ENCODE results near the gene RASL10A. TPM values are rescaled to one million over a fixed set of nuclear protein-coding genes. Genes with fewer than 3 reads are reported as not detected.

The RASL10A gene
- total RNA-seq, 1 experiment from 2014 or later, result 1.1 TPM

GRCh38 chr22:29342177-29342576 is 26.7 kb upstream of the RASL10A start:
- Mint-ChIP-seq H3K9me3 (ENCODE audit: unreplicated experiment) (no peaks in the 10 kb centered on the region), H3K27me3 (ENCODE audit: insufficient read depth, unreplicated experiment) (no peaks in the 10 kb centered on the region), H3K4me1 (ENCODE audit: low read depth, unreplicated experiment) (peaks cover 8% of the 10 kb centered on the region), H3K36me3 (ENCODE audit: insufficient read depth, unreplicated experiment) (peaks cover 69% of the 10 kb centered on the region), H3K27ac (ENCODE audit: unreplicated experiment) (peak overlapping the region; percentile 54), H3K4me3 (ENCODE audit: unreplicated experiment) (no peak overlapping the region)
- Histone ChIP-seq H3K9me3 (no peaks in the 10 kb centered on the region), H3K4me1 (peaks cover 6% of the 10 kb centered on the region; the same call in 1 of the 2 replicates), H3K27me3 (replicated peaks; ENCODE audit: control insufficient read depth, insufficient read depth, low read length) (no peaks in the 10 kb centered on the region), H3K4me3 (ENCODE audit: low read depth, low read length) (no peak overlapping the region), H3K36me3 (ENCODE audit: control insufficient read depth, insufficient read depth, low read length) (peaks cover 1% of the 10 kb centered on the region; the same call in 1 of the 2 replicates)
- BruUV-seq (replicated peaks), result no TSS peak
- intact Hi-C loops (cut with micrococcal nuclease; ENCODE audit: unreplicated experiment), result no loop called here
- POLR2A ChIA-PET, result no interaction called here
- DNase-seq, result no peak
- CTCF ChIA-PET, result interaction anchor here (0.9 to 1.1 kb wide), 2 partner anchors 8 to 36 kb away, joined by 3 read pairs; partner anchors contain the start of gene GAS2L1
- TF ChIP-seq CTCF (IDR thresholded peaks at IDR 0.05; ENCODE audit: insufficient read depth in 1 of 2, low read depth in 1 of 2, low read length in 1 of 2, severe bottlenecking in 1 of 2, unreplicated experiment in 1 of 2), result no peak

DNA sequence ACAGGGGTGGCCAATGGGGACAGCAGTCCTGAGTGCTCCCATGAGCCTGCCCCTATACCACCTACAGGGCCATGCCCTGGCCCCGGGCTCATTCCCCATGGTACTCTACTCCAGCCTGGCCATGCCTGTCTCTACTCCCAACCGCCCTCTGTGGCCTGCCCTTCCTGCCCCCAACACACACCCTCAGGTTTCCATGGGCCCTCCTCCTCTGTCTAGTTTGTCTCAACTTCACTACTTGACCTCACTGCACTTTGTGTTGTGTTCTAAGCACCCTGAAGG is 26.3 kb upstream of the RASL10A start:
- intact Hi-C loops (cut with micrococcal nuclease; ENCODE audit: unreplicated experiment), result no loop called here
- TF ChIP-seq CTCF (IDR thresholded peaks at IDR 0.05; ENCODE audit: insufficient read depth in 1 of 2, low read depth in 1 of 2, low read length in 1 of 2, severe bottlenecking in 1 of 2, unreplicated experiment in 1 of 2), result no peak
- peaks cover 8% of the 10 kb centered on the region for H3K4me1 Mint-ChIP-seq (ENCODE audit: low read depth, unreplicated experiment)
- Histone ChIP-seq H3K36me3 (ENCODE audit: control insufficient read depth, insufficient read depth, low read length) (peaks cover 1% of the 10 kb centered on the region; the same call in 1 of the 2 replicates), H3K4me1 (peaks cover 6% of the 10 kb centered on the region; the same call in 1 of the 2 replicates), H3K9me3 (no peaks in the 10 kb centered on the region), H3K4me3 (ENCODE audit: low read depth, low read length) (no peak overlapping the region), H3K27me3 (replicated peaks; ENCODE audit: control insufficient read depth, insufficient read depth, low read length) (no peaks in the 10 kb centered on the region)
- H3K36me3 Mint-ChIP-seq (ENCODE audit: insufficient read depth, unreplicated experiment), result peaks cover 70% of the 10 kb centered on the region
- ChIA-PET POLR2A (no interaction called here), CTCF (interaction anchor here (0.9 to 1.1 kb wide), 2 partner anchors 8 to 35 kb away, joined by 3 read pairs; partner anchors contain the start of gene GAS2L1)
- no peak for DNase-seq
- H3K27me3 Mint-ChIP-seq (ENCODE audit: insufficient read depth, unreplicated experiment), result no peaks in the 10 kb centered on the region
- no peak overlapping the region for H3K4me3 Mint-ChIP-seq (ENCODE audit: unreplicated experiment)
- no TSS peak for BruUV-seq (replicated peaks)
- no peaks in the 10 kb centered on the region for H3K9me3 Mint-ChIP-seq (ENCODE audit: unreplicated experiment)
- H3K27ac Mint-ChIP-seq (ENCODE audit: unreplicated experiment), result peak overlapping the region; percentile 54

- Mint-ChIP-seq H3K27me3 (ENCODE audit: insufficient read depth, unreplicated experiment) (no peaks in the 10 kb centered on the region), H3K4me3 (ENCODE audit: unreplicated experiment) (no peak overlapping the region), H3K36me3 (ENCODE audit: insufficient read depth, unreplicated experiment) (peaks cover 68% of the 10 kb centered on the region), H3K4me1 (ENCODE audit: low read depth, unreplicated experiment) (peaks cover 8% of the 10 kb centered on the region), H3K27ac (ENCODE audit: unreplicated experiment) (no peak overlapping the region), H3K9me3 (ENCODE audit: unreplicated experiment) (no peaks in the 10 kb centered on the region)
- H3K36me3 ChIP-seq (ENCODE audit: control insufficient read depth, insufficient read depth, low read length), result peaks cover 1% of the 10 kb centered on the region; the same call in 1 of the 2 replicates
- no peak for TF ChIP-seq CTCF (IDR thresholded peaks at IDR 0.05; ENCODE audit: insufficient read depth in 1 of 2, low read depth in 1 of 2, low read length in 1 of 2, severe bottlenecking in 1 of 2, unreplicated experiment in 1 of 2)
- DNase-seq, result no peak
- intact Hi-C loops (cut with micrococcal nuclease; ENCODE audit: unreplicated experiment), result no loop called here
- CTCF ChIA-PET, result no interaction called here
- H3K4me3 ChIP-seq (ENCODE audit: low read depth, low read length), result no peak overlapping the region
- peaks cover 6% of the 10 kb centered on the region; the same call in 1 of the 2 replicates for H3K4me1 ChIP-seq
- H3K9me3 ChIP-seq, result no peaks in the 10 kb centered on the region
- POLR2A ChIA-PET, result no interaction called here
- H3K27me3 ChIP-seq (replicated peaks; ENCODE audit: control insufficient read depth, insufficient read depth, low read length), result no peaks in the 10 kb centered on the region
- BruUV-seq (replicated peaks), result no TSS peak
Observed at GRCh38 chr22:29341056-29341848, 25.8 kb upstream of the RASL10A start.

All from Caco-2 (cell line).